NCI-H69 (cell line): Measurements from ENCODE around the gene RCL1.

Source experiments
- DNase-seq: peaks from one replicate; lab custom pipeline; 2025; lab: John Stamatoyannopoulos, UW

RCL1 gene

GRCh38 chr9:4844056-4844838, 51.5 kb downstream of the RCL1 start:
- DNase-seq: no peak

GRCh38 chr9:4849369-4849768, 56.6 kb downstream of the RCL1 start:
- peak; percentile 11 for DNase-seq

GRCh38 chr9:4850603-4851310, 58.0 kb downstream of the RCL1 start:
- no peak for DNase-seq

GRCh38 chr9:4852419-4852818, 59.7 kb downstream of the RCL1 start:
- DNase-seq: no peak

- no peak for DNase-seq
These were observed 61.5 kb downstream of the RCL1 start for GRCh38 chr9:4854265-4854590.

GRCh38 chr9:4855841-4856240, 63.1 kb downstream of the RCL1 start:
- DNase-seq: no peak

GRCh38 chr9:4857163-4857810, 64.5 kb downstream of the RCL1 start:
- DNase-seq: no peak

GRCh38 chr9:4859035-4859434, 66.3 kb downstream of the RCL1 start:
- DNase-seq: peak; percentile 61

GRCh38 chr9:4860383-4860782, 67.6 kb downstream of the RCL1 start:
- no peak for DNase-seq

- DNase-seq: no peak
These were observed 68.4 kb downstream of the RCL1 start for GRCh38 chr9:4861145-4861544.

- no peak for DNase-seq
These were observed 69.2 kb downstream of the RCL1 start for GRCh38 chr9:4861736-4862451.

GRCh38 chr9:4862506-4863250, 69.9 kb downstream of the RCL1 start:
- no peak for DNase-seq

- DNase-seq: no peak
These were observed 71.5 kb downstream of the RCL1 start for GRCh38 chr9:4864234-4864661.

- DNase-seq: no peak
These were observed 72.0 kb downstream of the RCL1 start for GRCh38 chr9:4864698-4865097.

GRCh38 chr9:4865681-4866080, 72.9 kb downstream of the RCL1 start:
- no peak for DNase-seq

- no peak for DNase-seq
These were observed 73.7 kb downstream of the RCL1 start for GRCh38 chr9:4866239-4866969.

- no peak for DNase-seq
These were observed 80.3 kb downstream of the RCL1 start for GRCh38 chr9:4873066-4873465.

GRCh38 chr9:4875559-4875958, 82.8 kb downstream of the RCL1 start:
- DNase-seq: no peak

GRCh38 chr9:4879115-4879558, 86.4 kb downstream of the RCL1 start:
- DNase-seq: peak; percentile 45

- no peak for DNase-seq
These were observed 90.7 kb downstream of the RCL1 start for GRCh38 chr9:4883326-4883873.

GRCh38 chr9:4886698-4887097, 94.0 kb downstream of the RCL1 start:
- DNase-seq: no peak
